HCT116 (cell line): ENCODE results near the gene CXCL1. TPM values are rescaled to one million over a fixed set of nuclear protein-coding genes. Genes with fewer than 3 reads are reported as not detected.

Experiments
- ATAC-seq: fragments of 200-7000 bp; cut with Tn5 transposase; 2 replicates; pipeline ENCODE4 v1.9.1; 2020; ENCODE audit warnings: mild to moderate bottlenecking, moderate library complexity
- BruUV-seq: library from RNA; stranded (reverse); fragments of 400-500 nt; replicated peaks from 2 replicates; lab custom pipeline; 2021; lab: Mats Ljungman, UMichigan
- CTCF ChIA-PET: fragments of 300-600 bp; sonication (Branson Sonifier 250); formaldehyde crosslinking; loops from one replicate; lab custom pipeline; 2021; ENCODE audit warnings: antibody characterized with exemption; lab: Charles Lee
- POLR2A ChIA-PET: fragments of 300-600, 350-600 bp; sonication (Branson Sonifier 250); formaldehyde crosslinking; loops from one replicate; lab custom pipeline; 2021; ENCODE audit warnings: antibody characterized with exemption; lab: Charles Lee
- RAD21 ChIA-PET, 2 experiments: fragments of 300-600 bp; sonication (Branson Sonifier 250); formaldehyde crosslinking; loops; one replicate each; lab custom pipeline; 2023; ENCODE audit warnings: low total read pairs in 2 of 2; ENCODE audit not compliant: uncharacterized antibody in 2 of 2, unreplicated experiment in 2 of 2, low non-redundant PET in 1 of 2; lab: Charles Lee
- DNase-seq: peaks from one replicate; pipeline ENCODE4 v3.0.0-alpha.2; 2010; ENCODE audit warnings: low read depth, low spot score
- H2AFZ ChIP-seq: fragments of 200-600 bp; shearing (Covaris generic), sonication (generic); 2 replicates; pipeline ENCODE4 v1.6.1; 2017; ENCODE audit warnings: low read depth, mixed run types, mixed read lengths, antibody characterized with exemption, low read length; ENCODE audit not compliant: poor library complexity, severe bottlenecking
- H3K27ac ChIP-seq: 2 replicates; pipeline ENCODE4 v1.5.1; 2012; ENCODE audit warnings: low read depth, low read length
- H3K27me3 ChIP-seq: fragments of 200-600 bp; sonication (generic); 2 replicates; pipeline ENCODE4 v1.6.1; 2016; ENCODE audit warnings: mixed run types, low read length, mixed read lengths; ENCODE audit not compliant: insufficient read depth
- H3K36me3 ChIP-seq, 2 experiments: fragments of 200-500 bp in 1 of 2; fragments of 200-600 bp in 1 of 2; sonication (Bioruptor generic) in 1 of 2; sonication (generic) in 1 of 2; 2 replicates each; pipeline versions ENCODE4 v1.5.1 to v1.6.1; 2014 to 2016; ENCODE audit warnings: low read length in 2 of 2, inconsistent platforms in 1 of 2, mixed read lengths in 1 of 2, mixed run types in 1 of 2; ENCODE audit not compliant: insufficient read depth in 2 of 2, control insufficient read depth in 1 of 2
- H3K4me1 ChIP-seq, 2 experiments: fragments of 200-600 bp in 1 of 2; sonication (generic) in 1 of 2; 2 replicates each; pipeline versions ENCODE4 v1.5.1 to v1.6.1; 2012 to 2017; ENCODE audit warnings: low read length in 2 of 2, inconsistent platforms in 1 of 2, mild to moderate bottlenecking in 1 of 2, mixed read lengths in 1 of 2, mixed run types in 1 of 2, moderate library complexity in 1 of 2; ENCODE audit not compliant: insufficient read depth in 2 of 2, control insufficient read depth in 1 of 2
- H3K4me2 ChIP-seq: fragments of 200-600 bp; sonication (generic); 2 replicates; pipeline ENCODE4 v1.6.1; 2017; ENCODE audit warnings: mixed run types, low read length, mixed read lengths
- H3K4me3 ChIP-seq, 2 experiments: fragments of 200-600 bp in 1 of 2; sonication (generic) in 1 of 2; replicated peaks in 1 of 2; 2 replicates each; pipeline ENCODE4 v1.5.1; 2011 to 2016; ENCODE audit warnings: low read length in 2 of 2, control low read depth in 1 of 2, low read depth in 1 of 2, mild to moderate bottlenecking in 1 of 2, mixed read lengths in 1 of 2, mixed run types in 1 of 2
- H3K79me2 ChIP-seq: fragments of 200-600 bp; sonication (generic); 2 replicates; pipeline ENCODE4 v1.6.1; 2017; ENCODE audit warnings: mild to moderate bottlenecking, mixed run types, low read length, moderate library complexity, mixed read lengths; ENCODE audit not compliant: insufficient read depth
- H3K9ac ChIP-seq: fragments of 200-600 bp; sonication (generic); 2 replicates; pipeline ENCODE4 v1.6.1; 2016; ENCODE audit warnings: low read length, mixed read lengths
- H3K9me2 ChIP-seq: fragments of 200-600 bp; sonication (generic), shearing (Covaris generic); 2 replicates; pipeline ENCODE4 v1.6.1; 2017; ENCODE audit warnings: mixed run types, mild to moderate bottlenecking, moderate library complexity; ENCODE audit not compliant: insufficient read depth
- H3K9me3 ChIP-seq, 2 experiments: fragments of 200-500 bp in 1 of 2; fragments of 200-600 bp in 1 of 2; sonication (Bioruptor generic) in 1 of 2; sonication (generic) in 1 of 2; 2 replicates each; pipeline ENCODE4 v1.6.1; 2014 to 2017; ENCODE audit warnings: low read length in 2 of 2, mixed read lengths in 2 of 2, inconsistent platforms in 1 of 2, low read depth in 1 of 2, mild to moderate bottlenecking in 1 of 2, mixed run types in 1 of 2, moderate library complexity in 1 of 2; ENCODE audit not compliant: control insufficient read depth in 1 of 2, insufficient read depth in 1 of 2
- H4K20me1 ChIP-seq: fragments of 200-600 bp; sonication (generic), shearing (Covaris generic); 2 replicates; pipeline ENCODE4 v1.6.1; 2017; ENCODE audit warnings: mixed run types, mild to moderate bottlenecking, moderate library complexity; ENCODE audit not compliant: insufficient read depth
- ATF3 ChIP-seq: IDR thresholded peaks from 2 replicates; pipeline ENCODE4 v1.6.1; 2012
- CBX3 ChIP-seq: IDR thresholded peaks from 2 replicates; pipeline ENCODE4 v1.6.1; 2012; ENCODE audit warnings: low read depth
- CEBPB ChIP-seq: IDR thresholded peaks from 2 replicates; pipeline ENCODE4 v1.6.1; 2012; ENCODE audit warnings: low read depth
- ELF1 ChIP-seq: IDR thresholded peaks from 2 replicates; pipeline ENCODE4 v1.6.1; 2012; ENCODE audit warnings: low read depth, borderline replicate concordance
- EZH2 ChIP-seq: fragments of 200-600 bp; sonication (generic); IDR thresholded peaks from 2 replicates; pipeline ENCODE4 v1.6.1; 2017; ENCODE audit warnings: antibody characterized with exemption, mixed run types
- EZH2phosphoT487 ChIP-seq: fragments of 200-600 bp; IDR thresholded peaks from 2 replicates; pipeline ENCODE4 v1.6.1; 2018; ENCODE audit warnings: antibody characterized with exemption, borderline replicate concordance
- REST ChIP-seq: IDR thresholded peaks from 2 replicates; pipeline ENCODE4 v1.6.1; 2012; ENCODE audit warnings: low read depth
- TCF7L2 ChIP-seq: IDR thresholded peaks from 2 replicates; pipeline ENCODE4 v1.7.0; 2011; ENCODE audit warnings: borderline replicate concordance, inconsistent platforms; ENCODE audit not compliant: insufficient read depth, insufficient read length; ENCODE audit errors: extremely low read depth
- YY1 ChIP-seq: IDR thresholded peaks from 2 replicates; pipeline ENCODE4 v1.6.1; 2011; ENCODE audit warnings: low read length, low read depth, moderate library complexity, mild to moderate bottlenecking; ENCODE audit not compliant: insufficient replicate concordance; ENCODE audit errors: extremely low read depth
- intact Hi-C: fragments of 100-400 bp; cut with micrococcal nuclease; formaldehyde crosslinking; loops from 2 replicates; pipeline ENCODE4 v1.10.0; 2022
- total RNA-seq: library from RNA; stranded (reverse); gene quantifications from one replicate; pipeline ENCODE4 v1.2.1, GENCODE V29; 2021; ENCODE audit not compliant: unreplicated experiment
- TF ChIP-seq, protein P1 (sequence below): IDR thresholded peaks from 2 replicates; pipeline ENCODE4 v1.6.1; 2011; ENCODE audit warnings: mild to moderate bottlenecking, low read length, moderate library complexity; ENCODE audit not compliant: insufficient replicate concordance; ENCODE audit errors: extremely low read depth

Gene CXCL1
- total RNA-seq, 1 experiment from 2014 or later = 2.5 TPM

DNA sequence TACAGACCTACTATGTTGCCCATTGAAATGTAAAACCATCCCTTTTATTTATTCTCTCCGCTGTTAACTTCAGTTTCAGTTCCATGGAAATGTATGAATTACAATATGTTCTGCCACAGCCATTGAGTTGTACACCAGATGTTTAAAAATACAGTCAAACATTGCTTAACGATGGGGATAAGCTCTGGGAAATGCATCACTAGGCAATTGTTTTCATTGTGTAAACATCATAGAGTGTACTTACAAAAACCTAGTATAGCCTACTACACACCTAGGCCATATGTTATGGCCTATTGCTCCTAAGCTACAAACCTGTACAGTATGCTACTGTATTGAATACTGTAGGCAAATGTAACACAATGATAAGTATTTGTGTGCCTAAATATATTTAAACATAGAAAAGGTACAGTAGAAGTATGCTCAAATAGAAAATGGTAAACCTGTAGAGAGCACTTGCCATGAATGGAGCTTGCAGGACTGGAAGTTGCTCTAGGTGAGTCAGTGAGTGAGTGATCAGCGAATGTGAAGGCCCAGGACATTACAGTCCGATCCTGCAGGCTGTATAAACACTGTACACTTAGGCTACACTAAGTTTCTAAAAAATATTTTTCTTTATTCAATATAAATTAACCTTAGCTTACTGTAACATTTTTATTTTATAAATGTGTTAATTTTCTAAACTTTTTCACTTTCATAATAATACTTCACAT lies 18.8 kb upstream of the CXCL1 start:
- TF ChIP-seq, protein P1, sequence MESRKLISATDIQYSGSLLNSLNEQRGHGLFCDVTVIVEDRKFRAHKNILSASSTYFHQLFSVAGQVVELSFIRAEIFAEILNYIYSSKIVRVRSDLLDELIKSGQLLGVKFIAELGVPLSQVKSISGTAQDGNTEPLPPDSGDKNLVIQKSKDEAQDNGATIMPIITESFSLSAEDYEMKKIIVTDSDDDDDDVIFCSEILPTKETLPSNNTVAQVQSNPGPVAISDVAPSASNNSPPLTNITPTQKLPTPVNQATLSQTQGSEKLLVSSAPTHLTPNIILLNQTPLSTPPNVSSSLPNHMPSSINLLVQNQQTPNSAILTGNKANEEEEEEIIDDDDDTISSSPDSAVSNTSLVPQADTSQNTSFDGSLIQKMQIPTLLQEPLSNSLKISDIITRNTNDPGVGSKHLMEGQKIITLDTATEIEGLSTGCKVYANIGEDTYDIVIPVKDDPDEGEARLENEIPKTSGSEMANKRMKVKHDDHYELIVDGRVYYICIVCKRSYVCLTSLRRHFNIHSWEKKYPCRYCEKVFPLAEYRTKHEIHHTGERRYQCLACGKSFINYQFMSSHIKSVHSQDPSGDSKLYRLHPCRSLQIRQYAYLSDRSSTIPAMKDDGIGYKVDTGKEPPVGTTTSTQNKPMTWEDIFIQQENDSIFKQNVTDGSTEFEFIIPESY = no peak
- TF ChIP-seq ELF1 (no peak), REST (no peak), CBX3 (no peak), YY1 (no peak), CEBPB (no peak), TCF7L2 (no peak), EZH2phosphoT487 (no peak), ATF3 (no peak), EZH2 (no peak)
- CTCF ChIA-PET = interaction anchor here (1.0 kb wide), 1 partner anchor 14 kb away, joined by 5 read pairs; no protein-coding TSS in a partner anchor
- no peak overlapping the region for H3K27ac ChIP-seq
- H3K4me2 ChIP-seq = no peak overlapping the region
- BruUV-seq = no TSS peak
- no peak overlapping the region for H3K4me3 ChIP-seq
- POLR2A ChIA-PET = no interaction called here
- H3K9ac ChIP-seq = no peak overlapping the region
- no peaks in the 10 kb centered on the region for H4K20me1 ChIP-seq
- H3K4me1 ChIP-seq = no peaks in the 10 kb centered on the region
- H3K9me2 ChIP-seq = no peaks in the 10 kb centered on the region
- no peaks in the 10 kb centered on the region for H3K9me3 ChIP-seq
- intact Hi-C loops = no loop called here
- RAD21 ChIA-PET = no interaction called here
- DNase-seq = no peak
- ATAC-seq = no peak
- no peaks in the 10 kb centered on the region for H3K36me3 ChIP-seq
- H3K79me2 ChIP-seq = no peaks in the 10 kb centered on the region
- no peak overlapping the region for H2AFZ ChIP-seq
- H3K27me3 ChIP-seq = no peaks in the 10 kb centered on the region
